Hepatocyte (in vitro differentiated cells): ENCODE measurements around the gene RPL35.

Experiments used
- CTCF ChIP-seq: fragments of 200-600 bp; sonication (generic); IDR thresholded peaks from 2 replicates; pipeline ENCODE4 v1.5.1; 2016; ENCODE audit warnings: antibody characterized with exemption, mild to moderate bottlenecking; ENCODE audit not compliant: poor library complexity
- EZH2 ChIP-seq: fragments of 200-600 bp; sonication (generic); IDR thresholded peaks from 2 replicates; pipeline ENCODE4 v1.6.1; 2016; ENCODE audit warnings: antibody characterized with exemption, mild to moderate bottlenecking, borderline replicate concordance
- EZH2phosphoT487 ChIP-seq: fragments of 200-600 bp; sonication (generic); IDR thresholded peaks from one replicate; pipeline ENCODE4 v1.6.1; 2018; ENCODE audit warnings: antibody characterized with exemption, mild to moderate bottlenecking, low read depth, moderate library complexity; ENCODE audit not compliant: unreplicated experiment, severe bottlenecking

- no peak for TF ChIP-seq EZH2
- no peak for TF ChIP-seq CTCF
- no peak for TF ChIP-seq EZH2phosphoT487
Observed at GRCh38 chr9:124882231-124882630, 20.5 kb upstream of the RPL35 start.
